HepG2 (cell line): ENCODE data around the gene CCDC157. TPM values are rescaled to one million over a fixed set of nuclear protein-coding genes. Genes with fewer than 3 reads are reported as not detected.

Experiments used
- CREM ChIP-seq, 2 experiments: sonication (generic) in 1 of 2; formaldehyde crosslinking in 1 of 2; IDR thresholded peaks; 2 replicates each; pipeline versions ENCODE4 v1.4.0 to v1.6.1; 2016 to 2020; ENCODE audit warnings: antibody characterized with exemption in 1 of 2, mild to moderate bottlenecking in 1 of 2, missing genetic modification reagents in 1 of 2
- DR1 ChIP-seq: sonication (generic); formaldehyde crosslinking; IDR thresholded peaks from 2 replicates; pipeline ENCODE4 v1.8.0; 2021; ENCODE audit warnings: mild to moderate bottlenecking, missing genetic modification reagents, inconsistent platforms
- HNRNPK ChIP-seq: fragments of 200-400 bp; formaldehyde crosslinking; IDR thresholded peaks from 2 replicates; pipeline ENCODE4 v1.6.1; 2018; ENCODE audit warnings: low read length, low read depth, moderate library complexity, mild to moderate bottlenecking; ENCODE audit not compliant: poor library complexity, severe bottlenecking
- MIER3 ChIP-seq: IDR thresholded peaks from 2 replicates; pipeline ENCODE4 v1.6.1; 2016; ENCODE audit warnings: missing compliant biosample characterization, borderline replicate concordance
- PRDM10 ChIP-seq: sonication (generic); formaldehyde crosslinking; IDR thresholded peaks from 2 replicates; pipeline ENCODE4 v1.4.0; 2020; ENCODE audit warnings: low read depth, missing genetic modification reagents
- RERE ChIP-seq: IDR thresholded peaks from 2 replicates; pipeline ENCODE4 v1.6.1; 2016; ENCODE audit warnings: low read depth, missing genetic modification reagents, missing compliant biosample characterization
- RXRA ChIP-seq: sonication (generic); formaldehyde crosslinking; IDR thresholded peaks from 2 replicates; pipeline ENCODE4 v1.5.1; 2020; ENCODE audit warnings: missing genetic modification reagents
- SIX1 ChIP-seq: sonication (generic); formaldehyde crosslinking; IDR thresholded peaks from 2 replicates; pipeline ENCODE4 v1.4.0; 2020; ENCODE audit warnings: missing genetic modification reagents, borderline replicate concordance
- SIX4 ChIP-seq: sonication (generic); formaldehyde crosslinking; IDR thresholded peaks from 2 replicates; pipeline ENCODE4 v1.4.0; 2020; ENCODE audit warnings: missing genetic modification reagents
- SRY ChIP-seq: sonication (generic); formaldehyde crosslinking; IDR thresholded peaks from 2 replicates; pipeline ENCODE4 v1.8.0; 2022; ENCODE audit warnings: mild to moderate bottlenecking, missing genetic modification reagents
- TMF1 ChIP-seq: sonication (generic); formaldehyde crosslinking; IDR thresholded peaks from 2 replicates; pipeline ENCODE4 v1.8.1; 2022; ENCODE audit warnings: low read depth, missing genetic modification reagents
- ZFP36L1 ChIP-seq: sonication (generic); formaldehyde crosslinking; IDR thresholded peaks from 2 replicates; pipeline ENCODE4 v1.8.0; 2022; ENCODE audit warnings: mild to moderate bottlenecking, missing genetic modification reagents, moderate library complexity
- ZMYM4 ChIP-seq: sonication (generic); formaldehyde crosslinking; IDR thresholded peaks from 2 replicates; pipeline ENCODE4 v1.8.1; 2023; ENCODE audit warnings: mild to moderate bottlenecking, missing genetic modification reagents
- ZNF225 ChIP-seq: sonication (generic); formaldehyde crosslinking; IDR thresholded peaks from 2 replicates; pipeline ENCODE4 v1.4.0; 2020; ENCODE audit warnings: mild to moderate bottlenecking, missing genetic modification reagents
- ZNF263 ChIP-seq: sonication (generic); formaldehyde crosslinking; IDR thresholded peaks from 2 replicates; pipeline ENCODE4 v1.4.0; 2020; ENCODE audit warnings: missing genetic modification reagents
- ZNF580 ChIP-seq: IDR thresholded peaks from 2 replicates; pipeline ENCODE4 v1.6.1; 2016; ENCODE audit warnings: low read depth, borderline replicate concordance
- ZNF691 ChIP-seq: sonication (generic); formaldehyde crosslinking; IDR thresholded peaks from 2 replicates; pipeline ENCODE4 v1.4.0; 2020; ENCODE audit warnings: missing genetic modification reagents, low read depth, mild to moderate bottlenecking, borderline replicate concordance
- ZNF772 ChIP-seq: sonication (generic); formaldehyde crosslinking; IDR thresholded peaks from 2 replicates; pipeline ENCODE4 v1.5.0; 2020; ENCODE audit warnings: mild to moderate bottlenecking, missing genetic modification reagents
- ZNF777 ChIP-seq: sonication (generic); formaldehyde crosslinking; IDR thresholded peaks from 2 replicates; pipeline ENCODE4 v1.4.0; 2020; ENCODE audit warnings: missing genetic modification reagents
- polyA plus RNA-seq, 8 experiments: library from polyadenylated mRNA; depleted of rRNA in 3 of 8; stranded (reverse) in 7 of 8; unstranded in 1 of 8; fragments of >200 nt; fragmentation: Illumina TruSeq in 4 of 8; extraction: Trizol in 4 of 8; gene quantifications; 2 replicates each; pipeline versions ENCODE4 v1.2.1 to v1.2.3, GENCODE V29; 2011 to 2016; ENCODE audit warnings: low read depth in 4 of 8, missing spikeins in 1 of 8, mixed read lengths in 1 of 8; ENCODE audit not compliant: insufficient read depth in 1 of 8
- total RNA-seq, 5 experiments: library from RNA; depleted of rRNA; stranded (reverse); fragments of >200 nt; fragmentation: Illumina TruSeq; extraction: Trizol; gene quantifications; 2 replicates each; pipeline ENCODE4 v1.2.3, GENCODE V29; 2016; ENCODE audit warnings: low read depth in 1 of 5

CCDC157 gene
- total and polyA plus RNA-seq, 2 of the 13 experiments (the other 11 are each of a cell fraction or from before 2014, with no cell fraction given), result 1.4 to 1.6 TPM

- TF ChIP-seq ZNF580 (CRISPR knock-in tag), result peak; percentile 10; the same call in 1 of the 2 replicates
- no peak for TF ChIP-seq SIX4 (CRISPR knock-in tag)
- TF ChIP-seq ZNF772 (CRISPR knock-in tag), result no peak
- TF ChIP-seq RXRA (CRISPR knock-in tag), result peak; percentile 50; the same call in 1 of the 2 replicates
- TF ChIP-seq TMF1 (CRISPR knock-in tag), result peak; percentile 86; the same call in 1 of the 2 replicates
- peak; percentile 86 for TF ChIP-seq ZNF225 (CRISPR knock-in tag)
- no peak for TF ChIP-seq SIX1 (CRISPR knock-in tag)
- peak; percentile 66 for TF ChIP-seq ZNF691
- no peak for TF ChIP-seq PRDM10 (CRISPR knock-in tag)
- TF ChIP-seq ZNF263 (CRISPR knock-in tag), result no peak
- peak; percentile 35; the same call in 1 of the 2 replicates for TF ChIP-seq SRY
- peak; percentile 68; the same call in 1 of the 2 replicates for TF ChIP-seq DR1 (CRISPR knock-in tag)
- TF ChIP-seq ZMYM4 (CRISPR knock-in tag), result peak; percentile 54; the same call in 1 of the 2 replicates
- TF ChIP-seq MIER3 (CRISPR knock-in tag), result peak; percentile 50; the same call in 1 of the 2 replicates
- TF ChIP-seq CREM (IDR thresholded peaks at IDR 0.05), result peak; percentile 67
- TF ChIP-seq CREM (CRISPR knock-in tag; IDR thresholded peaks at IDR 0.05), result peak; percentile 74
- TF ChIP-seq ZFP36L1 (CRISPR knock-in tag), result no peak
- TF ChIP-seq RERE (CRISPR knock-in tag), result no peak
- no peak for TF ChIP-seq HNRNPK
- TF ChIP-seq ZNF777, result peak; percentile 69
These were observed at the start of gene CCDC157, which contains the start of gene SF3A1 (continued) for GRCh38 chr22:30356449-30357235.
